Mucosa of descending colon (tissue), 3 donors: ENCODE measurements around the gene CDR2. TPM values are rescaled to one million over a fixed set of nuclear protein-coding genes. Genes with fewer than 3 reads are reported as not detected.
A peak's percentile ranks its signal among the peaks of the same experiment; 100 is the strongest.
"Not testable (repeated sequence)": the region's sequence is repeated elsewhere in the genome, so short reads cannot be mapped to it uniquely, and the experiment has no call there.

Source experiments
- ATAC-seq: fragments of 200-7000 bp; cut with Tn5 transposase; one replicate; pipeline ENCODE4 v1.9.1; 2020; ENCODE audit warnings: mild to moderate bottlenecking, moderate library complexity
- DNase-seq, 3 donors: peaks; one replicate each; pipeline ENCODE4 v3.0.0-alpha.2; 2020
- H3K36me3 ChIP-seq: fragments of 200-600 bp; one replicate; pipeline ENCODE4 v1.8.0; 2021; ENCODE audit warnings: low read depth, mild to moderate bottlenecking
- H3K4me1 ChIP-seq: fragments of 200-600 bp; one replicate; pipeline ENCODE4 v1.8.0; 2021; ENCODE audit warnings: low read depth, mild to moderate bottlenecking
- H3K4me3 ChIP-seq: fragments of 200-600 bp; one replicate; pipeline ENCODE4 v1.8.0; 2021; ENCODE audit warnings: mild to moderate bottlenecking
- H3K9me3 ChIP-seq: fragments of 200-600 bp; one replicate; pipeline ENCODE4 v1.8.0; 2021; ENCODE audit warnings: mild to moderate bottlenecking
- intact Hi-C, 2 donors: fragments of 100-400 bp; cut with DNase I in 1 of 2; cut with micrococcal nuclease in 1 of 2; formaldehyde crosslinking; loops; one replicate each; pipeline versions ENCODE4 v1.11.0 to v1.11.1; 2022; cut with DNase I, micrococcal nuclease
- total RNA-seq, 3 donors: library from RNA; stranded (reverse); fragmentation: NEBNext Ultra II Directional in 2 of 3; extraction: Animal tissue kit (Norgen Biotek cat#: 25700) in 2 of 3; gene quantifications; one replicate each; pipeline versions ENCODE4 v1.2.1 to v1.2.4, GENCODE V29; 2021 to 2023
- TF ChIP-seq, protein P1 (sequence below): fragments of 200-600 bp; IDR thresholded peaks from one replicate; pipeline ENCODE4 v1.8.0; 2022; ENCODE audit warnings: antibody characterized with exemption, mild to moderate bottlenecking
- donor health status: DM: no; HTN: no; CAD: no; lungs with moderate emphysema.
- donor health status: DM: no; HTN: no; CAD: no.
- donor health status: DM: no; HTN: yes; CAD: no.

CDR2 gene
- total RNA-seq, 3 donors from 2014 or later: 23.8 to 30.4 (median 26.3) TPM

DNA sequence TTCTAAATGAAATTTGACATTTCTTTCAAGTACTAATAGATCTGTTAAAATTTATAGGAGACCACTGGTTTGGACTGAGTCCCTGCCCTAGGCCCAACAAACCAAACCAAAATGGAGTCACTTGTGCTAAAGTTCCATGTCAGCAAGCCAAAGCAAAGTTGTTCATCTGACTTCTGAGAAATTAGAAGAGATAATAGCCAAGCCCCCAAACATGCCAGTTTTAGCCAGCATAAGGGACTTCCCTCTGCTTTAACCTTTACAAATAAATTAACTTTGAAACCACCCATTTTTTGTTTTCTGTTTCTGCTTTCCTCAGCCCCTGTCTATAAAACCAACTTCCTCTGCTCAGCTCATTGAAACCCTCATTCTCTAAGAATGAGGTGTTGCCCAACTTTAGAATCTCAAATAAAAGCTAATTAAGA, 18.9 kb downstream of the CDR2 start:
- ATAC-seq (no peak), DNase-seq (no peak)
- no peak overlapping the region for H3K4me3 ChIP-seq
- TF ChIP-seq, protein P1, sequence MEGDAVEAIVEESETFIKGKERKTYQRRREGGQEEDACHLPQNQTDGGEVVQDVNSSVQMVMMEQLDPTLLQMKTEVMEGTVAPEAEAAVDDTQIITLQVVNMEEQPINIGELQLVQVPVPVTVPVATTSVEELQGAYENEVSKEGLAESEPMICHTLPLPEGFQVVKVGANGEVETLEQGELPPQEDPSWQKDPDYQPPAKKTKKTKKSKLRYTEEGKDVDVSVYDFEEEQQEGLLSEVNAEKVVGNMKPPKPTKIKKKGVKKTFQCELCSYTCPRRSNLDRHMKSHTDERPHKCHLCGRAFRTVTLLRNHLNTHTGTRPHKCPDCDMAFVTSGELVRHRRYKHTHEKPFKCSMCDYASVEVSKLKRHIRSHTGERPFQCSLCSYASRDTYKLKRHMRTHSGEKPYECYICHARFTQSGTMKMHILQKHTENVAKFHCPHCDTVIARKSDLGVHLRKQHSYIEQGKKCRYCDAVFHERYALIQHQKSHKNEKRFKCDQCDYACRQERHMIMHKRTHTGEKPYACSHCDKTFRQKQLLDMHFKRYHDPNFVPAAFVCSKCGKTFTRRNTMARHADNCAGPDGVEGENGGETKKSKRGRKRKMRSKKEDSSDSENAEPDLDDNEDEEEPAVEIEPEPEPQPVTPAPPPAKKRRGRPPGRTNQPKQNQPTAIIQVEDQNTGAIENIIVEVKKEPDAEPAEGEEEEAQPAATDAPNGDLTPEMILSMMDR: no peak
- no peaks in the 10 kb centered on the region for H3K9me3 ChIP-seq
- no peaks in the 10 kb centered on the region for H3K36me3 ChIP-seq
- peaks cover 18% of the 10 kb centered on the region for H3K4me1 ChIP-seq
- intact Hi-C loops: no loop called here

DNA sequence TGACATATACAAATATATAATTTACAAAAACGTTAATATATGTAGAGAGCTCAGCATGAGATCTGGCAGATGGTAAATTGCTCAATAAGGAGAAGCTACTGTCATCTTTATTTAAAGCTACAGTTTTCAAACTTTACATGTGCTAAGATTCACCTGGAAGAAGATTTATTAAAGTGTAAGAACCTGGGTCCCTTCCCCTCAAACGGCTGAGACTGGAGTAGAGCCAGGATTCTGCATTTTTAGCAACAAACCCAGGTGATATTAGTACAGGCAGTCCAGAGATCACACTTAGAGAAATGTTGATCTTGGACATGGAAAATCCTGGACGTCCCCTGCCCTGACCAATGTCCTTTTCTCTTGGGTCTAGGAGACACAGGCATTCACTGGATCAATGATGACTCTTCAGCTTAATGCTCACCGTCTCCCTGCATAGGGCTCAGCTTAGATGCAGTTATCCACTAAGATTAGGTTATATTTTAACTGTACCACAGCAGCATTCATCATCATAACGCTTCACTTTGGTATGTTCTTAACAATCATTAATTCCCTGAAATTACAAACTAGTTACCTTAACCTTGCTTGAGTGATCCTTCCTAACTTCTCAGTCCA, 20.4 kb downstream of the CDR2 start:
- TF ChIP-seq, protein P1: no peak
- Histone ChIP-seq H3K9me3 (no peaks in the 10 kb centered on the region), H3K4me1 (peaks cover 18% of the 10 kb centered on the region), H3K4me3 (no peak overlapping the region), H3K36me3 (no peaks in the 10 kb centered on the region)
- DNase-seq: no peak
- no peak for ATAC-seq
- intact Hi-C loops: no loop called here

DNA sequence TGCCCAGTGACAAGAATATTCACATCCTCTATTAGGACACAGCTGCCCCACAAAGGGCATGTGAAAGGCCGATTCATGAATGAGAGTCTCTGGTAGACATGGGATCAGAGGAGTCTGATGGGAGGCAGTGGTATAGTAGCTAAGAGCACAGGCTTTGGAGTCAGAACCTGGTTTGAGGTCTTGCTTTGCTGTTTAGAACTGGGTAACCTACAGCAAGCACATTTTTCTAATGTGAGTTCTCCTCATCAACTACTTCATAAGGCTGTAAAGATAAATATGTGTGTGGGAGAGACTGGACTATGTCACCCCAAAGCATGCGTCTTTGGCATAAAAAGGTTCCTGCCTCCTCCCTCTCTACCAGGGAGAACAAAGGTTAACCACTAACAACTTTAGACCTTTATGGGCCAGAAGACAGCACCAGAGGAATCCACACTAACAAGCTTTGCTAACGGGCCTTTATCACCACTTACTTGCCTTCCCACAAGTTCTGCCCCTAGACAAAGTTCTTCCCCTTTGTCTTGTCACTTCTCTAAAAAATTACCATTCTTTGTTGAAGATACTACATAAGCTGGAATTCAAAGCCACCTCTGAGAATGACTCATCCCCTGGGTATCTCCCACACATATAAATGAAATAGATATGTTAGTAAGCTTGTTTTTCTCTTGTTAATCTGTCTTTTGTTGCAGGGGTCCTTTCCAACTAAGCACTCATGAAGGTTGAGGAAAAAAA, 21.1 kb downstream of the CDR2 start:
- H3K9me3 ChIP-seq: no peaks in the 10 kb centered on the region
- peaks cover 3% of the 10 kb centered on the region for H3K36me3 ChIP-seq
- peak; percentile 95 for ATAC-seq
- TF ChIP-seq, protein P1: no peak
- peak in 1 of 3 donors; percentile 44 for DNase-seq
- H3K4me1 ChIP-seq: peaks cover 18% of the 10 kb centered on the region
- intact Hi-C loops: no loop called here
- no peak overlapping the region for H3K4me3 ChIP-seq

DNA sequence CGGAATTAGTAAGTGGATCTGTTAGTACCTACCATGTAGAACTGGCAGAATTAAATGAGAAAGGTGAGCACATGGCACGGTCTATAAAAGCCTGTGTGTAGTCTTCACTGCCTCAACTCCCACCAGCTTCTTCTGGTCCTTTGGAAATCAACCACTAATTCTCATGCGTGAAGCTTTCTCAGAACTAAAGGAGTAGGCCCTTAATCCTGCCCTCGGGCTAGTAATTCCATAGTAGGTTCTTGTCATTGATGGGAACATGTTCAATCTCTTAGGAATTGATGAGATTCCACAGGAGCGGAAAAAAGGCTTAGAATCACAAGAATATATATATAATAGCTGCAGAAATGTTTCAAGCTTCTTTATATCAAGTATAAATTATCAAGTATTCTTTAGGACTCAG, 21.7 kb downstream of the CDR2 start:
- intact Hi-C loops: no loop called here
- TF ChIP-seq, protein P1: no peak

DNA sequence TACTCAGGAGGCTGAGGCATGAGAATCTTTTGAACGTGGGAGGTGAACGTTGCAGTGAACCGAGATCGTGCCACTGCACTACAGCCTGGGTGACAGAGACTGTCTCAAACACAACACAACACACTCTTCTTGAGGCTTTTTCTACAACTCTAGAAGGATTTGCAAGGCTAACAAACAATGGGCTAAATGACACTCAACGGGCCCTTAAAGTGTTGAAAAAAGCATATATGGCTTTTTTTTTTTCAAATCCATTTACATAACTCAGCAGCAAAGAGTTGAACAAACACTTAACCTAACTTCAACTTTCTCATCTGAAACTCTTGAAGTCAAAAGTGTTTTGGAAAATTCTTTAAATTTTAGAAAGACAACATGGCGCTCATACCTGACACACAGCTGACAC, 22.3 kb downstream of the CDR2 start:
- intact Hi-C loops: no loop called here
- Histone ChIP-seq H3K36me3 (peaks cover 8% of the 10 kb centered on the region), H3K9me3 (no peaks in the 10 kb centered on the region), H3K4me3 (no peak overlapping the region), H3K4me1 (peaks cover 18% of the 10 kb centered on the region)
- ATAC-seq: no peak
- TF ChIP-seq, protein P1: no peak
- DNase-seq: no peak

More for the DNA sequence above, 21.7 kb downstream of the CDR2 start:
- ATAC-seq: no peak
- peaks cover 18% of the 10 kb centered on the region for H3K4me1 ChIP-seq
- peaks cover 5% of the 10 kb centered on the region for H3K36me3 ChIP-seq
- DNase-seq: no peak
- no peaks in the 10 kb centered on the region for H3K9me3 ChIP-seq
- H3K4me3 ChIP-seq: no peak overlapping the region

DNA sequence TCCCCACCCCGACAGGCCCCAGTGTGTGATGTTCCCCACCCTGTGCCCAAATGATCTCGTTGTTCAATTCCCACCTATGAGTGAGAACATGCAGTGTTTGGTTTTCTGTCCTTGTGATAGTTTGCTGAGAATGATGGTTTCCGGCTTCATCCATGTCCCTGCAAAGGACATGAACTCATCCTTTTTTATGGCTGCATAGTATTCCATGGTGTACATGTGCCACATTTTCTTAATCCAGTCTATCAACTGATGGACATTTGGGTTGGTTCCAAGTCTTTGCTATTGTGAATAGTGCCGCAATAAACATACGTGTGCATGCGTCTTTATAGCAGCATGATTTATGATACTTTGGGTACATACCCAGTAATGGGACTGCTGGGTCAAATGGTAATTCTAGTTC, 23.4 kb downstream of the CDR2 start:
- H3K9me3 ChIP-seq, intact Hi-C loops, H3K36me3 ChIP-seq, H3K4me3 ChIP-seq, DNase-seq, ATAC-seq: not testable (repeated sequence)
- H3K4me1 ChIP-seq: peaks cover 18% of the 10 kb centered on the region
